GM19035 (cell line): ENCODE data around the gene CNKSR1.

Source experiments
- ATAC-seq: cut with Tn5 transposase; IDR thresholded peaks from one replicate; pipeline ENCODE4 v1.9.1; 2021; ENCODE audit not compliant: unreplicated experiment

CNKSR1 gene

GRCh38 chr1:26177182-26177684 lies at the start of gene CNKSR1:
Gene CNKSR1 (plus strand): TSS chr1:26177491. CDS start chr1:26177548, 57 bp downstream.
- ATAC-seq = no peak

GRCh38 chr1:26129778-26130177 lies 47.5 kb upstream of the CNKSR1 start:
- ATAC-seq = no peak

GRCh38 chr1:26130695-26131094 lies 46.6 kb upstream of the CNKSR1 start:
- no peak for ATAC-seq

- no peak for ATAC-seq
Measured at GRCh38 chr1:26132128-26132833, 45.0 kb upstream of the CNKSR1 start.

GRCh38 chr1:26132834-26133167 lies 44.5 kb upstream of the CNKSR1 start:
- ATAC-seq = no peak

- ATAC-seq = no peak
Measured at GRCh38 chr1:26134466-26134865, 42.8 kb upstream of the CNKSR1 start.

- ATAC-seq = no peak
Measured at GRCh38 chr1:26138974-26139558, 38.2 kb upstream of the CNKSR1 start.

GRCh38 chr1:26142159-26142558 lies 35.1 kb upstream of the CNKSR1 start:
- no peak for ATAC-seq

- no peak for ATAC-seq
Measured at GRCh38 chr1:26145041-26145959, 32.0 kb upstream of the CNKSR1 start.

- ATAC-seq = no peak
Measured at GRCh38 chr1:26145960-26146294, 31.4 kb upstream of the CNKSR1 start.

GRCh38 chr1:26148887-26149286 lies 28.4 kb upstream of the CNKSR1 start:
- no peak for ATAC-seq

- ATAC-seq = no peak
Measured at GRCh38 chr1:26153966-26154532, 23.2 kb upstream of the CNKSR1 start.

GRCh38 chr1:26154750-26155149 lies 22.5 kb upstream of the CNKSR1 start:
- ATAC-seq = no peak

GRCh38 chr1:26155370-26156284 lies 21.7 kb upstream of the CNKSR1 start:
- no peak for ATAC-seq

GRCh38 chr1:26156285-26157038 lies 20.8 kb upstream of the CNKSR1 start:
- no peak for ATAC-seq

GRCh38 chr1:26158271-26158907 lies 18.9 kb upstream of the CNKSR1 start:
- ATAC-seq = no peak

GRCh38 chr1:26158908-26159742 lies 18.2 kb upstream of the CNKSR1 start, which contains the start of gene FAM110D:
Gene FAM110D (plus strand): TSS chr1:26159079. CDS start chr1:26161292, 2,213 bp downstream.
- no peak for ATAC-seq

- ATAC-seq = no peak
Measured at GRCh38 chr1:26159743-26160039, 17.6 kb upstream of the CNKSR1 start.
